SK-N-SH treated with all-trans-retinoic acid at 6 μM for 48 hours (cell line): ENCODE data around the gene PITPNC1.

Experiments
- GLIS3 ChIP-seq: fragments of 250-450 bp; sonication (Bioruptor Pico); IDR thresholded peaks from 2 replicates; pipeline ENCODE4 v1.5.0; 2020; ENCODE audit warnings: mild to moderate bottlenecking, moderate library complexity
- RARB ChIP-seq: fragments of 250-450 bp; sonication (Bioruptor Pico); IDR thresholded peaks from 2 replicates; pipeline ENCODE4 v1.8.0; 2021; ENCODE audit warnings: mild to moderate bottlenecking, moderate library complexity
- ZFP3 ChIP-seq: fragments of 250-450 bp; sonication (Bioruptor Pico); IDR thresholded peaks from 2 replicates; pipeline ENCODE4 v1.5.0; 2020; ENCODE audit warnings: mild to moderate bottlenecking, moderate library complexity
- TF ChIP-seq, protein P1 (sequence below): fragments of 250-450 bp; sonication (Bioruptor Pico); IDR thresholded peaks from 2 replicates; pipeline ENCODE4 v1.5.1; 2020; ENCODE audit warnings: low read depth, mild to moderate bottlenecking, moderate library complexity

DNA sequence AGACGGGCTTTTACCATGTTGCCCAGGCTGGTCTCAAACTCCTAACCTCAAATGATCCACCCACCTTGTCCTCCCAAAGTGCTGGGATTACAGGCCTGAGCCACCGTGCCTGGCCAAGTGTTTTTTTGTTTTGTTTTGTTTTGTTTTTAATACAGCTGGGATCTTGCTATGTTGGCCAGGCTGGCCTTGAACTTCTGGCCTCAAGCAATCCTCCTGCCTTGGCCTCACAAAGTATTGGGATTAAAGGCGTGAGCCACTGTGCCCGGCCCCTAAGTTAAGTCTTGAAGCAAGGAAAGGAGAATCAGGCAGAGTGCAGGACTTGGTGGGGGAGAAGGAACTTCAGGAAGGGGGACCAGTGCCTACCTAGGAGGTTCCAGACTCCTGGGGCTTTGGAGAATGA, 288.9 kb downstream of the PITPNC1 start:
- TF ChIP-seq RARB (CRISPR knock-in tag): no peak
- TF ChIP-seq, protein P1, sequence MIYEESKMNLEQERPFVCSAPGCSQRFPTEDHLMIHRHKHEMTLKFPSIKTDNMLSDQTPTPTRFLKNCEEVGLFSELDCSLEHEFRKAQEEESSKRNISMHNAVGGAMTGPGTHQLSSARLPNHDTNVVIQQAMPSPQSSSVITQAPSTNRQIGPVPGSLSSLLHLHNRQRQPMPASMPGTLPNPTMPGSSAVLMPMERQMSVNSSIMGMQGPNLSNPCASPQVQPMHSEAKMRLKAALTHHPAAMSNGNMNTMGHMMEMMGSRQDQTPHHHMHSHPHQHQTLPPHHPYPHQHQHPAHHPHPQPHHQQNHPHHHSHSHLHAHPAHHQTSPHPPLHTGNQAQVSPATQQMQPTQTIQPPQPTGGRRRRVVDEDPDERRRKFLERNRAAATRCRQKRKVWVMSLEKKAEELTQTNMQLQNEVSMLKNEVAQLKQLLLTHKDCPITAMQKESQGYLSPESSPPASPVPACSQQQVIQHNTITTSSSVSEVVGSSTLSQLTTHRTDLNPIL (CRISPR knock-in tag): no peak
- TF ChIP-seq GLIS3 (CRISPR knock-in tag): no peak
- TF ChIP-seq ZFP3 (CRISPR knock-in tag): no peak
